GM23338 (cell line): Measurements from ENCODE around the gene COQ10B. TPM values are rescaled to one million over a fixed set of nuclear protein-coding genes. Genes with fewer than 3 reads are reported as not detected.

ENCODE experiments used
- ATAC-seq: fragments of 200-7000 bp; cut with Tn5 transposase; 3 replicates; pipeline ENCODE4 v1.9.1; 2020
- DNase-seq: peaks from one replicate; pipeline ENCODE4 v3.0.0-alpha.2; 2015; ENCODE audit warnings: low spot score
- H2AFZ ChIP-seq: fragments of 200-600 bp; sonication (generic); 2 replicates; pipeline ENCODE4 v1.8.0; 2016; ENCODE audit warnings: antibody characterized with exemption, mild to moderate bottlenecking, moderate library complexity
- H3F3A ChIP-seq: fragments of 200-600 bp; sonication (generic); replicated peaks from 2 replicates; pipeline ENCODE4 v1.8.0; 2017; ENCODE audit warnings: antibody characterized with exemption, mixed run types, low read depth
- H3K27ac ChIP-seq: fragments of 200-600 bp; sonication (generic); 2 replicates; pipeline ENCODE4 v1.6.1; 2016; ENCODE audit warnings: low read depth
- H3K27me3 ChIP-seq: fragments of 200-600 bp; sonication (generic); 2 replicates; pipeline ENCODE4 v1.8.0; 2016; ENCODE audit warnings: mild to moderate bottlenecking, mixed run types, moderate library complexity; ENCODE audit not compliant: insufficient read depth
- H3K36me3 ChIP-seq: fragments of 200-600 bp; sonication (generic); 2 replicates; pipeline ENCODE4 v1.8.0; 2016; ENCODE audit warnings: mild to moderate bottlenecking; ENCODE audit not compliant: insufficient read depth
- H3K4me1 ChIP-seq: fragments of 200-600 bp; sonication (generic); 2 replicates; pipeline ENCODE4 v1.8.0; 2016; ENCODE audit warnings: mild to moderate bottlenecking, moderate library complexity; ENCODE audit not compliant: insufficient read depth
- H3K4me2 ChIP-seq: fragments of 200-600 bp; sonication (generic); 2 replicates; pipeline ENCODE4 v1.7.1; 2017; ENCODE audit warnings: mixed run types
- H3K4me3 ChIP-seq: fragments of 200-600 bp; sonication (generic); 2 replicates; pipeline ENCODE4 v1.6.1; 2016; ENCODE audit warnings: mixed run types
- H3K79me2 ChIP-seq: fragments of 200-600 bp; sonication (generic); replicated peaks from 2 replicates; pipeline ENCODE4 v1.8.0; 2017; ENCODE audit warnings: mild to moderate bottlenecking; ENCODE audit not compliant: insufficient read depth
- H3K9me2 ChIP-seq: fragments of 200-600 bp; sonication (generic); 2 replicates; pipeline ENCODE4 v1.8.0; 2017; ENCODE audit not compliant: insufficient read depth
- H4K20me1 ChIP-seq: fragments of 200-600 bp; sonication (generic); replicated peaks from 2 replicates; pipeline ENCODE4 v1.8.0; 2017; ENCODE audit warnings: mild to moderate bottlenecking; ENCODE audit not compliant: insufficient read depth
- H3K27ac Mint-ChIP-seq: 2 replicates; pipeline ENCODE4 v1.8.0; 2020; ENCODE audit warnings: inconsistent platforms, mild to moderate bottlenecking, moderate library complexity, mixed read lengths
- H3K27me3 Mint-ChIP-seq: 3 replicates; pipeline ENCODE4 v1.8.0; 2022; ENCODE audit warnings: low read depth, mild to moderate bottlenecking, moderate library complexity, mixed read lengths, inconsistent platforms; ENCODE audit not compliant: insufficient read depth, poor library complexity
- H3K36me3 Mint-ChIP-seq: 3 replicates; pipeline ENCODE4 v1.8.0; 2021; ENCODE audit warnings: low read depth, mild to moderate bottlenecking, inconsistent platforms, moderate library complexity, mixed read lengths
- H3K4me1 Mint-ChIP-seq: 3 replicates; pipeline ENCODE4 v1.8.0; 2020; ENCODE audit warnings: mild to moderate bottlenecking, inconsistent platforms, mixed read lengths
- H3K4me3 Mint-ChIP-seq: 3 replicates; pipeline ENCODE4 v1.8.0; 2021; ENCODE audit warnings: moderate library complexity, mild to moderate bottlenecking, inconsistent platforms, mixed read lengths
- H3K9me3 Mint-ChIP-seq: 3 replicates; pipeline ENCODE4 v1.8.0; 2020; ENCODE audit warnings: moderate library complexity, mild to moderate bottlenecking, inconsistent platforms, mixed read lengths
- CREB1 ChIP-seq: fragments of 250-450 bp; sonication (Bioruptor Pico); IDR thresholded peaks from 2 replicates; pipeline ENCODE4 v1.5.0; 2020; ENCODE audit warnings: low read depth, mild to moderate bottlenecking, moderate library complexity
- CTCF ChIP-seq, 2 experiments: fragments of 200-600 bp in 1 of 2; sonication (generic) in 1 of 2; conservative IDR thresholded peaks; 2 replicates each; pipeline versions ENCODE4 v1.5.1 to v1.6.1; 2016 to 2017; ENCODE audit warnings: antibody characterized with exemption in 2 of 2, low read depth in 2 of 2, mild to moderate bottlenecking in 2 of 2, moderate library complexity in 1 of 2
- ETS1 ChIP-seq: IDR thresholded peaks from 2 replicates; pipeline ENCODE4 v1.6.1; 2016; ENCODE audit warnings: antibody characterized with exemption
- EZH2 ChIP-seq: fragments of 200-600 bp; sonication (generic); IDR thresholded peaks from one replicate; pipeline ENCODE4 v1.8.0; 2017; ENCODE audit warnings: antibody characterized with exemption, mild to moderate bottlenecking, low read depth; ENCODE audit not compliant: unreplicated experiment
- EZH2phosphoT487 ChIP-seq: fragments of 200-600 bp; sonication (generic); IDR thresholded peaks from one replicate; pipeline ENCODE4 v1.8.1; 2018; ENCODE audit warnings: antibody characterized with exemption; ENCODE audit not compliant: unreplicated experiment
- JUNB ChIP-seq: IDR thresholded peaks from one replicate; pipeline ENCODE4 v1.6.1; 2016; ENCODE audit warnings: antibody characterized with exemption; ENCODE audit not compliant: unreplicated experiment
- NANOG ChIP-seq: IDR thresholded peaks from 2 replicates; pipeline ENCODE4 v1.6.1; 2016; ENCODE audit warnings: antibody characterized with exemption, borderline replicate concordance
- POLR2AphosphoS5 ChIP-seq: IDR thresholded peaks from 2 replicates; pipeline ENCODE4 v1.6.1; 2016; ENCODE audit warnings: antibody characterized with exemption, low read depth
- REST ChIP-seq: IDR thresholded peaks from one replicate; pipeline ENCODE4 v1.6.1; 2018; ENCODE audit warnings: antibody characterized with exemption; ENCODE audit not compliant: unreplicated experiment
- STAT1 ChIP-seq: IDR thresholded peaks from one replicate; pipeline ENCODE4 v1.6.1; 2016; ENCODE audit warnings: antibody characterized with exemption; ENCODE audit not compliant: unreplicated experiment
- ZNF114 ChIP-seq: fragments of 250-450 bp; sonication (Bioruptor Pico); IDR thresholded peaks from 2 replicates; pipeline ENCODE4 v1.5.0; 2020; ENCODE audit warnings: mild to moderate bottlenecking, moderate library complexity
- ZNF331 ChIP-seq: fragments of 250-450 bp; sonication (Bioruptor Pico); IDR thresholded peaks from 2 replicates; pipeline ENCODE4 v1.5.0; 2020; ENCODE audit warnings: low read depth, mild to moderate bottlenecking, moderate library complexity
- ZNF462 ChIP-seq: fragments of 250-450 bp; sonication (Bioruptor Pico); IDR thresholded peaks from 2 replicates; pipeline ENCODE4 v1.5.0; 2020; ENCODE audit warnings: mild to moderate bottlenecking, moderate library complexity
- polyA plus RNA-seq: library from polyadenylated mRNA; unstranded; fragments of >200 nt; fragmentation: Nextera tagmentation; extraction: Ambion mirVana; gene quantifications from 2 replicates; pipeline ENCODE4 v1.2.1, GENCODE V29; 2016
- total RNA-seq: library from RNA; depleted of rRNA; stranded (reverse); fragments of >200 nt; shearing (Covaris generic); gene quantifications from 2 replicates; pipeline ENCODE4 v1.2.3, GENCODE V29; 2014

COQ10B gene
- total and polyA plus RNA-seq, 2 experiments from 2014 or later, result 26.1 to 27.6 TPM

GRCh38 chr2:197419438-197419837, 33.9 kb upstream of the COQ10B start:
- no peak overlapping the region for H3K4me2 ChIP-seq
- Mint-ChIP-seq H3K27me3 (peaks cover 3% of the 10 kb centered on the region), H3K4me1 (no peaks in the 10 kb centered on the region), H3K4me3 (no peak overlapping the region), H3K27ac (no peak overlapping the region), H3K36me3 (peaks cover 76% of the 10 kb centered on the region), H3K9me3 (no peaks in the 10 kb centered on the region)
- H3K27me3 ChIP-seq, result no peaks in the 10 kb centered on the region
- H4K20me1 ChIP-seq, result peaks cover 44% of the 10 kb centered on the region
- no peak overlapping the region for H2AFZ ChIP-seq
- TF ChIP-seq ZNF331 (no peak), JUNB (no peak), NANOG (no peak), CREB1 (CRISPR knock-in tag) (no peak), ZNF462 (CRISPR knock-in tag) (no peak), EZH2 (no peak), STAT1 (no peak), POLR2AphosphoS5 (no peak), ZNF114 (CRISPR knock-in tag) (no peak), ETS1 (no peak), CTCF (conservative IDR thresholded peaks at IDR 0.05; ENCODE audit: low read depth in 2 of 2) (no peak), EZH2phosphoT487 (no peak), REST (no peak)
- peaks cover 94% of the 10 kb centered on the region for H3K79me2 ChIP-seq
- DNase-seq (no peak), ATAC-seq (no peak)
- peaks cover 13% of the 10 kb centered on the region for H3F3A ChIP-seq
- no peaks in the 10 kb centered on the region for H3K9me2 ChIP-seq
- no peak overlapping the region for H3K27ac ChIP-seq
- no peaks in the 10 kb centered on the region for H3K4me1 ChIP-seq
- H3K36me3 ChIP-seq, result peaks cover 93% of the 10 kb centered on the region
- no peak overlapping the region for H3K4me3 ChIP-seq
